Retina (tissue), 1 donor: ENCODE results near the gene ZSCAN4.
A peak's percentile ranks its signal among the peaks of the same experiment; 100 is the strongest.

ENCODE experiments used
- DNase-seq: peaks from one replicate; pipeline ENCODE4 v3.0.0-alpha.2; 2016

ZSCAN4 gene, protein sequence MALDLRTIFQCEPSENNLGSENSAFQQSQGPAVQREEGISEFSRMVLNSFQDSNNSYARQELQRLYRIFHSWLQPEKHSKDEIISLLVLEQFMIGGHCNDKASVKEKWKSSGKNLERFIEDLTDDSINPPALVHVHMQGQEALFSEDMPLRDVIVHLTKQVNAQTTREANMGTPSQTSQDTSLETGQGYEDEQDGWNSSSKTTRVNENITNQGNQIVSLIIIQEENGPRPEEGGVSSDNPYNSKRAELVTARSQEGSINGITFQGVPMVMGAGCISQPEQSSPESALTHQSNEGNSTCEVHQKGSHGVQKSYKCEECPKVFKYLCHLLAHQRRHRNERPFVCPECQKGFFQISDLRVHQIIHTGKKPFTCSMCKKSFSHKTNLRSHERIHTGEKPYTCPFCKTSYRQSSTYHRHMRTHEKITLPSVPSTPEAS

GRCh38 chr19:57668635-57669034 lies at the start of gene ZSCAN4:
ZSCAN4 (plus strand) TSS chr19:57668935; CDS start chr19:57676146, 7,211 bp downstream.
- no peak for DNase-seq

- peak; percentile 16 for DNase-seq
Observed at GRCh38 chr19:57620673-57621348, 47.9 kb upstream of the ZSCAN4 start.

DNA sequence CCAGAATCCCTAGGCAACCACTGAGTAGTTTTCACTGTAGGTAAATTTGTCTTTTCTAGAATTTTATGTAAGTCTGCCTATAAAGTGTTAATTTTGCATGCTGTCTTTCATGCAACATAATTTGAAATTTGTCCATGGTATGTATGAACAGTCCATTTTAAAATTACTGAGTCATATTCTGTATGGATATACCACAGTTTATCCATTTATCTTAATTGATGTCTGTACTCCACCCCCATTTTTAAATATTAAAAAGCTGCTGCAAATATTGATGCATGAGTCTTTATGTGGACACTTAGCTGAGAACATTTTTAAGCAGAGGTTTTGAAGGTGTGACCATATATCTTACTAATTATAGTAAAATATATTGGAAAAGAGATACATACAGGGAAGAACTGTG lies 45.6 kb upstream of the ZSCAN4 start:
- DNase-seq: no peak

DNA sequence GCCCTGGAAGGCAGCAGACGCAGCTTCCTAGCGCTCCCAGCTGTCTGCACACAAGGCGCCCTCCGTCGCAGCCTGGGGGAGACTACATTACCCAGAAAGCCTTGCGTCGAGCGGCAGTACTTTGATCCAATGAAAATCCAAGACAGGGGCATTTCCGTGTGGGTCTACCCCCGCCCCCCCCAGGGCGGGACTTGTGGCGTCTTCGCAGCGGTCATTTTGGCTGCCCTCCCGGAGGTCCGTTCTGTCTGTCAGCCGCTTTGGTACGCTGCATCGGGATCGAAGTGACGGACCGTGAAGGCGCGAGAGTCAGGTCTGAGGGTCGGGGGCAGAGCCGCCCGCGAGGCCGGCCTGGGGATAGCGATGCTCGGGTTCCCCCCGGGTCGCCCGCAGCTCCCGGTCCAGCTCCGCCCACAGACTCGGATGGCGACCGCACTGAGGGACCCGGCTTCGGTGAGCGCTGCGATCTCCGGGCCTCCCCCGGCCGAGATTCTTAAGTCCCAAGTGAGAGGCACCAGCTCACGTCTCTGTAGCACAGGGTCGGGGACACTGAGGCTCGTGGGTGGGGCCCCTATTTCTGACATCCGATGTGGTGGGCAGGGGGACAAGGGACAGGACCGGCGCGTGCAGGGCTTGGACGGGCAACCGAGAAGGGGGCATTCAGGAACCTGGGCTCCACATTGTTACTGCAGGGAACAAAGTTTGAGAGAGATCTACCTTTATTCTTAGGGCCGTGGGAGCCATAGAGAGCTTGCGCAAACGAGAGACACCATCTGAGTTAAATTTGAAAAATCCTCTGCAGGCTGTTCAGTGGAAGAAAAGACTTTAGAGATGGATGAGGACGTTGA lies 35.5 kb upstream of the ZSCAN4 start, which contains the start of gene ZNF211:
TSS of gene ZNF211 (plus strand) at position 182 of the 845 bp plus-strand sequence. CDS start at position 361, 179 bp downstream.
- peak; percentile 98 for DNase-seq

GRCh38 chr19:57633832-57634131 lies 35.0 kb upstream of the ZSCAN4 start:
- no peak for DNase-seq

DNA sequence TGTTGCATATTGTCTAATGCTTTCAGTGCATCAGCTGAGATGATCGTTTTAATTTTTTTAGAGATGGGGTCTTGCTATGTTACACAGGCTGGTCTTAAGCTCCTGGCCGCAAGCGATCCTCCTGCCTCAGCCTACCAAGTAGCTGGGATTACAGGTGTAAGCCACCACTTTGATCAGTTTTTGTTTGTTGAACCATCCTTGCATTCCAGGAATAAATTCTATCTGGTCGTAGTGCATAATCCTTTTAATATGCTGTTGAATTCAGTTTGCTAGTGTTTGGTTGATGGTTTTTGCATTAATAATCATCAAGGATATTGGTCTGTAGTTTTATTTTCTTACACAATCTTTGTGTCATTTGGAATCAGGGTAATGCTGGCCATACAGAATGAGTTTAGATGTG lies 31.4 kb upstream of the ZSCAN4 start:
- no peak for DNase-seq

- DNase-seq: no peak
Observed at GRCh38 chr19:57641715-57642234, 27.0 kb upstream of the ZSCAN4 start.

- DNase-seq: no peak
Observed at GRCh38 chr19:57642396-57643046, 26.2 kb upstream of the ZSCAN4 start.

GRCh38 chr19:57643734-57644133 lies 25.0 kb upstream of the ZSCAN4 start:
- DNase-seq: no peak

GRCh38 chr19:57648331-57649003 lies 20.3 kb upstream of the ZSCAN4 start:
- DNase-seq: no peak

DNA sequence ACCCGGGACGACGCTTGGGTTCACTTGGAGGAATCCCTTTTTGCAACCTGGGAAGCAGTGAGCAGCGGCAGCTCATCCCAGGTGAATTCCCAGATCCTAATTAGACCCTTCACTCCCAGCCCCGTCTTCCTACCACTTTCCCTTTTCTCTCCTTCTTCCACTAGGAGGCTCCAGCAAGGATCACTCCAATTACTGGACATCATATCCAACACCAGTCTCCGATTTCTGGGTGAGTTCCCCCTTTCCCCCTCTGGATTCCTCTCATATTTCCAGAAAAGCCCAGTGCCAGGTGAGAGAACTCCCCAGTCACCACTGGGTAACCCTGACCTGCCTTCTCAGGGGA lies 17.1 kb upstream of the ZSCAN4 start:
- no peak for DNase-seq

GRCh38 chr19:57653689-57654088 lies 15.0 kb upstream of the ZSCAN4 start:
- no peak for DNase-seq

GRCh38 chr19:57655443-57655842 lies 13.3 kb upstream of the ZSCAN4 start:
- no peak for DNase-seq

DNA sequence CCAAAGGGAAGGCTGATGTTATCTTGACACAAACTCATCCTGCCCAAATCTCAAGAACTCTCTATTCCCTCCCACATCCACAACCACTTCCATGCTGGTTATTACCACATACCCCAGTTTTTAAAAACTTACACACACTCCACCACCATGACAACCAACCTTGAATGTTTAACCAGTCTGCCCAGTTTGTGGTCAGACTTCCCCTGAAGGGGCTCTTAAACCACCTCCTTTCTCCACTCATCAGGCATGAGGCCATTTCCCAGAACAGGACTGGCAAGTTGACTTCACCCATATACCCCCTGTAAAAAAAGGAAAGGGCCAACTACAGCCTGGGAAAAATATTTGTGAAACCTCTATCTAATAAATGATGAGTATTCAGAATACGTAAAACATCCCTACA lies 12.4 kb upstream of the ZSCAN4 start:
- no peak for DNase-seq

DNA sequence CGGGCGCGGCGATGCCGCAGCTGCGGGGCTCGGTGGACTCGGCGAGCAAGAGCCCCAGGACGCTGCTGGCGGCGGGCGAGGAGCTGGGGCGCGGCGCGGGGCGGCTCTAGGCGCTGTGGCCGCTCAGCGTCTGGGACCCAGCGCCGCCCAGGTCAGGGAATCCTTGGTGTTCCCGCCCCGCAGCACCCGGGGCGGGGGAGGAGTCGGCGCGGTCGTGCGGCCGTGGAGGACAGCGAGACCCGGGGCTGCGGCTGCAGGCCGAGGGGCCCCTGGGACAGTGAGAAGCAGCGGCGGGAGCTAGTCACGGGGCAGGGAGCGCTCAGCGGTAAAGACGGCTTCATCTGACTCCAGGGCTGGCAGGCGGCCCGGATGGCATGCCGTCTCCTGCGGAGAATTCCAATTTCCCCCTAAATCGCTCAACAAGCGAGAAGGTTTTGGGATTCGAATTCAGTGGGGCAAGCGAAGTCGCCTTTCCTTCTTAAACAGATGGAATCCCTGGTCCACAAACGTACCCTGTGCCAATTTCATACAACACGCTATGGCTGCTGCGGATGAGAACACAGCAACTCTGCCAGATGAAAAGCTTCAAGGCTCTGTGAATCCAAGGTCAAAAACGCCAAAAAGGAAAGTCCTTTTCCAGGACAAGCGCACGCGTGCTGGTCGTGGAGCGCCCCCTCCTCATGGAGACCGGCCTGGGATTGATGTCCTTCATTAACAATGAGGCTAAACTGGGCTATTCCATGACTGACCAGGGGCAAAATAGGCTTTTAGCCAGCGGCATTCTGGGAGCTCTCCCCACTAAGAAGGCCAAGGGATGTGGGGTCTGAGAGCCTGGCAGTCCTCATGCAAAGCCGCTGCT lies 4.2 kb upstream of the ZSCAN4 start:
- peak; percentile 89 for DNase-seq

- no peak for DNase-seq
Observed at GRCh38 chr19:57665261-57665806, 3.4 kb upstream of the ZSCAN4 start.

GRCh38 chr19:57667228-57667627 lies 1.5 kb upstream of the ZSCAN4 start:
- no peak for DNase-seq

GRCh38 chr19:57671124-57671895 lies 2.6 kb downstream of the ZSCAN4 start:
- no peak for DNase-seq

GRCh38 chr19:57672466-57672865 lies 3.7 kb downstream of the ZSCAN4 start:
- no peak for DNase-seq

GRCh38 chr19:57675881-57676280 lies 7.1 kb downstream of the ZSCAN4 start:
- no peak for DNase-seq
